ENCODE data around the gene ANKRD65. TPM values are rescaled to one million over a fixed set of nuclear protein-coding genes. Genes with fewer than 3 reads are reported as not detected.

The ANKRD65 gene
- total and polyA plus RNA-seq, 2 experiments from 2014 or later: 0.32 to 0.60 TPM

DNA sequence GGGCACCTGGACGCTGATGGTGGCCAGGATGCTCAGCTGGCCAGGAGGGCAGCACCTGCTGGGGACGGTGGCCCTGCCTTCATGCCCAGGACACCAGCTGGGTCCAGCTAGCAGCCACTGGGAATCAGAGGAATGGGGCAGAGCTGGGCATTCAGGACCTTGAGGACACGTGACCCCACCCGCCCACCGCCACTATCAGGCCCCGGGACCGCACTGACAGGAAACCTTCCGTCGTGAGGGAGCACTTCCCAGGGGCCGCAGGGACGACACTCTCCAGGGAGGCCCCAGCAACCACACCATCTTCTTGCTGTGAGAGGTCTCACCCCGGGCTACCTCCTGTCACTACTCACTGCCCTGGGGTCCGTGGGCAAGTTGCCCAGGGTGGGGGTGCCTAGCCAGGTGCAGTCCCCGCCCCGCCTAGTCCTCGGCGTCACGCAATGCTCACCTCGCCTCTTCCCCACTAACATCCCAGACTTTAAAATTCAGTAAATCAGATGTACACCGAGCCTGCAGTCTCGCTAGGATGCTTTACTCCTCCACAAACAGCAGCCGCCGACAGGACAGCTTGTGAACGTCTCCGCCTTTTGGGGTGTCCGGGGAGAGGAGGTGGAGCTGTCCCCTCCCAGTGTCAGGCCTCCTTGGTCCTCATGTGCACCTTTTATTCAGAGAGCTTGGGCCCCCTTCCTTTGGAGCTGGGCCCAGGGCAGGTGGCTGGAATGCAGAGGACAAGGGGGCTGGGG is 19.4 kb upstream of the ANKRD65 start:
- peaks cover 5% of the 10 kb centered on the region for H3K4me1 ChIP-seq (ENCODE audit: low read depth)
- no peaks in the 10 kb centered on the region for H3K36me3 ChIP-seq

DNA sequence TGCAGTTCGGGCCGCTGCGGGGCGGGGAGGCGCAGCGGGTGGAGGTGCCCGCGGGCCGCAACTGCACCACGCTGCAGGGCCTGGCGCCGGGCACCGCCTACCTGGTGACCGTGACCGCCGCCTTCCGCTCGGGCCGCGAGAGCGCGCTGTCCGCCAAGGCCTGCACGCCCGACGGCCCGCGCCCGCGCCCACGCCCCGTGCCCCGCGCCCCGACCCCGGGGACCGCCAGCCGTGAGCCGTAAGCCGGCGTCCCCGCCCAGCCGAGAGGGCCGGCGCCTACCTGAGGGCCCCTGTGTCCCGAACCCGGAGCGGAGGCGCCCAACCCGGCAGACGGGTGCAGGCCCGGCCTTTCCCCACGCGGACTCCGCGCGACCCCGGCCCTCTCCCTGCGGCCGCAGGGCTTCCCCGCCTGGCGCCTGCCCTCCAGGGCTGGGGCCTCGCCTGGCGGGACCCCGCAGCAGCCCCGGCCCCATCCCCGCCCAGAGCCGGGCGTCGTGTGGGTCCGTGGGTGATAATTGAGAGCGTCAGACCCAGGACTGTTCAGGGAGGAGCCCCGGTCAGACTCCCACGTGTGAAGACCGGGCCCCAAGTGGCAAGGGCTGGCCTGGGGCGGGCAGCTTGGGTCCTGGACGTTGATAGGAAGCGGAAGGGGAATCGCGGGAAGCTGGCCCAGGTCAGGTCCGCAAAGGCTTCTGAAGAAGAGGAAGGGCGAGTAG is 18.6 kb upstream of the ANKRD65 start:
- TF ChIP-seq, protein P1, sequence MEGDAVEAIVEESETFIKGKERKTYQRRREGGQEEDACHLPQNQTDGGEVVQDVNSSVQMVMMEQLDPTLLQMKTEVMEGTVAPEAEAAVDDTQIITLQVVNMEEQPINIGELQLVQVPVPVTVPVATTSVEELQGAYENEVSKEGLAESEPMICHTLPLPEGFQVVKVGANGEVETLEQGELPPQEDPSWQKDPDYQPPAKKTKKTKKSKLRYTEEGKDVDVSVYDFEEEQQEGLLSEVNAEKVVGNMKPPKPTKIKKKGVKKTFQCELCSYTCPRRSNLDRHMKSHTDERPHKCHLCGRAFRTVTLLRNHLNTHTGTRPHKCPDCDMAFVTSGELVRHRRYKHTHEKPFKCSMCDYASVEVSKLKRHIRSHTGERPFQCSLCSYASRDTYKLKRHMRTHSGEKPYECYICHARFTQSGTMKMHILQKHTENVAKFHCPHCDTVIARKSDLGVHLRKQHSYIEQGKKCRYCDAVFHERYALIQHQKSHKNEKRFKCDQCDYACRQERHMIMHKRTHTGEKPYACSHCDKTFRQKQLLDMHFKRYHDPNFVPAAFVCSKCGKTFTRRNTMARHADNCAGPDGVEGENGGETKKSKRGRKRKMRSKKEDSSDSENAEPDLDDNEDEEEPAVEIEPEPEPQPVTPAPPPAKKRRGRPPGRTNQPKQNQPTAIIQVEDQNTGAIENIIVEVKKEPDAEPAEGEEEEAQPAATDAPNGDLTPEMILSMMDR (IDR thresholded peaks at IDR 0.05; ENCODE audit: low read depth, low read length): no peak
- no peaks in the 10 kb centered on the region for H3K9me3 ChIP-seq (ENCODE audit: low read depth)
- no peaks in the 10 kb centered on the region for H3K36me3 ChIP-seq
- H3K27me3 ChIP-seq: peaks cover 2% of the 10 kb centered on the region
- H3K4me1 ChIP-seq (ENCODE audit: low read depth): peaks cover 10% of the 10 kb centered on the region
- H3K27ac ChIP-seq: no peak overlapping the region
- no peak for DNase-seq (ENCODE audit: low read depth in 1 of 2, low spot score in 1 of 2)
- H3K4me3 ChIP-seq: no peak overlapping the region

More for the DNA sequence above, 19.4 kb upstream of the ANKRD65 start:
- DNase-seq (ENCODE audit: low read depth in 1 of 2, low spot score in 1 of 2): no peak
- TF ChIP-seq, protein P1 (IDR thresholded peaks at IDR 0.05; ENCODE audit: low read depth, low read length): no peak
- Histone ChIP-seq H3K9me3 (ENCODE audit: low read depth) (no peaks in the 10 kb centered on the region), H3K27me3 (peaks cover 2% of the 10 kb centered on the region), H3K4me3 (no peak overlapping the region), H3K27ac (no peak overlapping the region)

DNA sequence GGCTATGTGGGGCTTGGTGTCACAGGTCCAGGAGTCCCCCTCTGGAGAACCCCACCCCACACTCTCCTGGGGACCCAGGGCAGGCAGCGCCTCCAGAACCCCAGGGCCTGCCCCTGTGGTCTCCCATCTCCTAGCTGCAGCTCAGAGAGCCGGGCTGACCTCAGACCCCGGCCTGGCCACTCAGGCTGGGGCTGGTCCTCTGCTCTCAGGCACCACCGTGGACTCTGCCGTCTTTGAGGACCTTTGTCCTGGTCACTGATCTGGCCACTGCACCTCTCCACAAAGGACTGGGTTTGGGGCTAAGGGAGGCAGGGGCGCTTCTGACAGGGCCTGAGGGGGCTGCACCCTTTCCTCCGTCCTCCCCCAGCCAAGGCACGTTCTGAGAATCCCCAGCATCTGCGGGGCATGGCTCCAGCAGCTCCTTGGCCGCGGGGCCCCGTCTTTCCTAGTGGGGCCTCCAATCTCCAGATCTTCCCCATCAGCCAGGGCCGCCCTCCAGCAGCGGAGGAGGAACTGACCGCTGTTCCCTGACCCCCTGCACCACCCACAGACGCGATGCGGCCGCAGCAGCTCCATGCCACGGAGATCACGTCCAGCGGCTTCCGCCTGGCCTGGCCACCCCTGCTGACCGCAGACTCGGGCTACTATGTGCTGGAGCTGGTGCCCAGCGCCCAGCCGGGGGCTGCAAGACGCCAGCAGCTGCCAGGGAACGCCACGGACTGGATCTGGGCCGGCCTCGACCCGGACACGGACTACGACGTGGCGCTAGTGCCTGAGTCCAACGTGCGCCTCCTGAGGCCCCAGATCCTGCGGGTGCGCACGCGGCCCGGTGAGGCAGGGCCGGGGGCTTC is 17.7 kb upstream of the ANKRD65 start:
- no peaks in the 10 kb centered on the region for H3K36me3 ChIP-seq
- DNase-seq (ENCODE audit: low read depth in 1 of 2, low spot score in 1 of 2): no peak
- H3K4me3 ChIP-seq: no peak overlapping the region
- no peak overlapping the region for H3K27ac ChIP-seq
- peaks cover 20% of the 10 kb centered on the region for H3K4me1 ChIP-seq (ENCODE audit: low read depth)
- peaks cover 2% of the 10 kb centered on the region for H3K27me3 ChIP-seq
- TF ChIP-seq, protein P1 (IDR thresholded peaks at IDR 0.05; ENCODE audit: low read depth, low read length): no peak
- H3K9me3 ChIP-seq (ENCODE audit: low read depth): no peaks in the 10 kb centered on the region

DNA sequence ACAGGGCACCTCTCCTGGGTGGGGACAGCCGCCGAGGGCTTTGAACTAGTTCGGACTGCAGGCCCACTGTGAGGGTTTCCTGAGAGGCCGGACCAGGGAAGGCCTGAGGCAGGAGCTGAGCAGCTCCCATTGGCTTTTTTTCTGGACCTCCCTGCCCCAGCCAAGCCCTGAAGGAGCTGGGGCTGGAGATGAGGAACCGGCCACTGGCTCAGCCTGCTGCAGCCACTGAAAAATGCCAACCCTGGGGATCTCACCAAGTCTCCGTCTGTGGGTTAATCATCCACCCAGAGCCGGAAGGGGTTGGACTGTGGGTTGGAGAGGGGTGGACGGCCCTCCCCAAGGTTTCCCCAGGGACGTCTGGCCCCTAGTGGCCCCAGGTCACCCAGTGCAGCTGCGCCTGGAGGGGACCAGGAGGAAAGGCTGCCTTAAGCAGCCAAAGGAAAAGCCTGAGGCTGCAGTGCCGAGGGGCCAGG is 16.9 kb upstream of the ANKRD65 start:
- H3K27ac ChIP-seq: no peak overlapping the region
- DNase-seq (ENCODE audit: low read depth in 1 of 2, low spot score in 1 of 2): no peak
- H3K36me3 ChIP-seq: no peaks in the 10 kb centered on the region
- H3K4me1 ChIP-seq (ENCODE audit: low read depth): peaks cover 28% of the 10 kb centered on the region
- H3K4me3 ChIP-seq: no peak overlapping the region
- H3K9me3 ChIP-seq (ENCODE audit: low read depth): no peaks in the 10 kb centered on the region
- TF ChIP-seq, protein P1 (IDR thresholded peaks at IDR 0.05; ENCODE audit: low read depth, low read length): no peak
- H3K27me3 ChIP-seq: peaks cover 2% of the 10 kb centered on the region
